K562 (cell line): ENCODE measurements around the gene CD226. TPM values are rescaled to one million over a fixed set of nuclear protein-coding genes. Genes with fewer than 3 reads are reported as not detected.

ENCODE experiments used
- ATAC-seq: fragments of 200-7000 bp; cut with Tn5 transposase; 3 replicates; pipeline ENCODE4 v1.9.1; 2020; ENCODE audit warnings: moderate library complexity
- BruUV-seq: library from RNA; stranded (reverse); fragments of 400-500 nt; replicated peaks from 2 replicates; lab custom pipeline; 2021; lab: Mats Ljungman, UMichigan
- CTCF ChIA-PET: fragments of 300-600 bp; formaldehyde crosslinking; extraction: SDS; loops from one replicate; lab custom pipeline; 2021; ENCODE audit warnings: low intra/inter-chr PET ratio; lab: Yijun Ruan, JAX
- POLR2A ChIA-PET: fragments of 300-600, 350-650 bp; sonication (Branson Sonifier 250); formaldehyde crosslinking; extraction: SDS; loops from one replicate; lab custom pipeline; 2021; ENCODE audit warnings: antibody characterized with exemption, inconsistent platforms; lab: Yijun Ruan, JAX
- DNase-seq, 4 experiments: peaks; one replicate each; pipeline versions ENCODE4 v3.0.0 to v3.0.0-alpha.2; 2011 to 2018; ENCODE audit warnings: low spot score in 3 of 4, mixed read lengths in 3 of 4; ENCODE audit errors: extremely low read depth in 1 of 4
- FAIRE-seq: peaks from 2 replicates; lab custom pipeline; 2011; peaks lifted over from hg19 to GRCh38; lab: Jason Lieb, UNC
- H2AFZ ChIP-seq: 2 replicates; pipeline ENCODE4 v1.6.0; 2011; ENCODE audit warnings: low read depth, low read length, control low read depth, inconsistent platforms
- H3K27ac ChIP-seq: fragments of 200-600 bp; 3 replicates; pipeline ENCODE4 v1.8.0; 2011; ENCODE audit warnings: low read depth, mild to moderate bottlenecking, control low read depth, inconsistent platforms, low read length, moderate library complexity, mixed read lengths; ENCODE audit errors: extremely low read depth
- H3K27me3 ChIP-seq, 2 experiments: fragments of 300-600 bp in 1 of 2; 2 replicates in 1 of 2; 3 replicates in 1 of 2; pipeline versions ENCODE4 v1.6.0 to v1.8.0; 2011; ENCODE audit warnings: inconsistent platforms in 2 of 2, low read length in 2 of 2, mild to moderate bottlenecking in 1 of 2, mixed read lengths in 1 of 2, moderate library complexity in 1 of 2; ENCODE audit not compliant: control insufficient read depth in 2 of 2, insufficient read depth in 2 of 2
- H3K36me3 ChIP-seq: fragments of 300-600 bp; 3 replicates; pipeline ENCODE4 v1.8.0; 2011; ENCODE audit warnings: mild to moderate bottlenecking, low read length, inconsistent platforms; ENCODE audit not compliant: control insufficient read depth, insufficient read depth
- H3K4me1 ChIP-seq, 2 experiments: fragments of 200-600 bp in 1 of 2; replicated peaks in 1 of 2; 2 replicates in 1 of 2; 3 replicates in 1 of 2; pipeline versions ENCODE4 v1.5.1 to v1.8.0; 2011; ENCODE audit warnings: inconsistent platforms in 2 of 2, low read length in 2 of 2, mild to moderate bottlenecking in 1 of 2, mixed read lengths in 1 of 2, moderate library complexity in 1 of 2; ENCODE audit not compliant: control insufficient read depth in 2 of 2, insufficient read depth in 2 of 2
- H3K4me2 ChIP-seq: 2 replicates; pipeline ENCODE4 v1.6.1; 2011; ENCODE audit warnings: low read length, control low read depth, inconsistent platforms, mixed read lengths; ENCODE audit not compliant: insufficient read depth
- H3K4me3 ChIP-seq: fragments of 200-600 bp; sonication (generic), shearing (Covaris generic); 2 replicates; pipeline ENCODE4 v1.5.1; 2016; ENCODE audit warnings: control low read depth, inconsistent platforms
- H3K79me2 ChIP-seq: fragments of 200-600 bp; 3 replicates; pipeline ENCODE4 v1.8.0; 2011; ENCODE audit warnings: low read length, inconsistent platforms; ENCODE audit not compliant: control insufficient read depth, insufficient read depth
- H3K9ac ChIP-seq, 2 experiments: 2 replicates each; pipeline versions ENCODE4 v1.6.0 to v1.6.1; 2011; ENCODE audit warnings: low read depth in 2 of 2, low read length in 2 of 2, control low read depth in 1 of 2, inconsistent platforms in 1 of 2, mild to moderate bottlenecking in 1 of 2, mixed read lengths in 1 of 2; ENCODE audit not compliant: insufficient read depth in 1 of 2
- H3K9me1 ChIP-seq: one replicate; pipeline ENCODE4 v1.6.0; 2011; ENCODE audit warnings: inconsistent platforms, mild to moderate bottlenecking, low read length, moderate library complexity; ENCODE audit not compliant: control insufficient read depth, insufficient read depth
- H3K9me3 ChIP-seq: replicated peaks from 2 replicates; pipeline ENCODE4 v1.5.1; 2011; ENCODE audit warnings: low read depth, low read length, inconsistent platforms; ENCODE audit not compliant: control insufficient read depth, insufficient read depth
- H4K20me1 ChIP-seq: replicated peaks from 2 replicates; pipeline ENCODE4 v1.6.1; 2011; ENCODE audit warnings: low read length, inconsistent platforms, mixed read lengths; ENCODE audit not compliant: control insufficient read depth, insufficient read depth
- CBX5 ChIP-seq: IDR thresholded peaks from 2 replicates; pipeline ENCODE4 v1.6.1; 2014; ENCODE audit warnings: low read depth, borderline replicate concordance
- ELF2 ChIP-seq: fragments of 250-450 bp; sonication (Bioruptor Pico); IDR thresholded peaks from 2 replicates; pipeline ENCODE4 v1.5.0; 2021; ENCODE audit warnings: mild to moderate bottlenecking
- KDM2B ChIP-seq: fragments of 250-450 bp; sonication (Bioruptor Pico); IDR thresholded peaks from 2 replicates; pipeline ENCODE4 v1.8.0; 2021; ENCODE audit warnings: mild to moderate bottlenecking, moderate library complexity
- NONO ChIP-seq, 2 experiments: fragments of 200-400 bp in 1 of 2; fragments of 450-650 bp in 1 of 2; formaldehyde crosslinking in 1 of 2; IDR thresholded peaks; 2 replicates each; pipeline ENCODE4 v1.6.1; 2017; ENCODE audit warnings: low read depth in 2 of 2, mild to moderate bottlenecking in 2 of 2, moderate library complexity in 2 of 2, low read length in 1 of 2
- RNF219 ChIP-seq: fragments of 250-450 bp; sonication (Bioruptor Pico); IDR thresholded peaks from 2 replicates; pipeline ENCODE4 v1.5.0; 2022; ENCODE audit warnings: mild to moderate bottlenecking
- STAG1 ChIP-seq: sonication (generic); formaldehyde crosslinking; IDR thresholded peaks from 2 replicates; pipeline ENCODE4 v1.5.0; 2020; ENCODE audit warnings: missing genetic modification reagents, borderline replicate concordance
- WGBS: fragments of 100-300 bp; shearing (Covaris generic); methylation state at CpG from one replicate; pipeline ENCODE4 v1.1.6; 2016; ENCODE audit warnings: low coverage, mixed read lengths; ENCODE audit not compliant: insufficient coverage; ENCODE audit errors: missing lambda C conversion rate; 5-methylcytosine and 5-hydroxymethylcytosine counted together
- in situ Hi-C: fragments of 300-500 bp; cut with MboI; formaldehyde crosslinking; loops from 4 replicates; pipeline ENCODE4 v1.15.0; 2018; ENCODE audit warnings: inconsistent platforms, mixed read lengths
- intact Hi-C: fragments of 100-400 bp; cut with micrococcal nuclease; formaldehyde crosslinking; loops from 2 replicates; pipeline ENCODE4 v1.14.2; 2022
- polyA plus RNA-seq, 8 experiments: library from polyadenylated mRNA; depleted of rRNA in 4 of 8; stranded (reverse) in 5 of 8; unstranded in 3 of 8; fragments of >200 nt; fragmentation: Nextera tagmentation in 2 of 8; fragmentation: Illumina TruSeq in 1 of 8; extraction: Ambion mirVana in 2 of 8; extraction: Trizol in 1 of 8; gene quantifications; 2 replicates each; pipeline versions ENCODE4 v1.2.1 to v1.2.3, GENCODE V29; 2011 to 2014; ENCODE audit warnings: inconsistent platforms in 1 of 8, missing spikeins in 1 of 8
- total RNA-seq, 7 experiments: library from RNA; depleted of rRNA in 6 of 7; stranded (reverse); fragments of >200 nt in 6 of 7; fragmentation: Illumina TruSeq in 2 of 7; extraction: Trizol in 2 of 7; gene quantifications; 2 replicates each; pipeline versions ENCODE4 v1.2.1 to v1.2.3, GENCODE V29; 2011 to 2021; ENCODE audit warnings: low replicate concordance in 1 of 7

Gene CD226
- total and polyA plus RNA-seq, 9 of the 15 experiments (the other 6 are each of a cell fraction or from before 2014, with no cell fraction given) = 0.32 to 1.7 (median 0.80) TPM

GRCh38 chr18:69996951-69997798 is 49.5 kb upstream of the CD226 start:
- Histone ChIP-seq H3K27me3 (no peaks in the 10 kb centered on the region), H4K20me1 (no peaks in the 10 kb centered on the region), H3K4me3 (no peak overlapping the region), H3K9me1 (no peaks in the 10 kb centered on the region), H3K27ac (no peak overlapping the region), H3K4me1 (no peaks in the 10 kb centered on the region; a peak in 1 of 5 replicates), H3K4me2 (no peak overlapping the region), H3K9ac (no peak overlapping the region), H3K9me3 (no peaks in the 10 kb centered on the region), H3K79me2 (no peaks in the 10 kb centered on the region), H3K36me3 (no peaks in the 10 kb centered on the region), H2AFZ (no peak overlapping the region)
- intact Hi-C loops (no loop called here), in situ Hi-C loops (no loop called here)
- TF ChIP-seq STAG1 (CRISPR knock-in tag) = no peak
- TF ChIP-seq RNF219 (CRISPR knock-in tag) = no peak
- no peak for TF ChIP-seq ELF2 (CRISPR knock-in tag)
- no peak for TF ChIP-seq CBX5
- TF ChIP-seq KDM2B = no peak
- no peak for TF ChIP-seq NONO (IDR thresholded peaks at IDR 0.05; ENCODE audit: low read depth in 2 of 2, low read length in 1 of 2)
- FAIRE-seq = no peak
- ATAC-seq = no peak
- no TSS peak for BruUV-seq
- CTCF ChIA-PET = no interaction called here
- WGBS = 82% methylated on average over 7 of the region's 7 CpGs
- POLR2A ChIA-PET = no interaction called here
- no peak for DNase-seq
